Stomach (tissue), 9 donors: ENCODE data around the gene OTOG. TPM values are rescaled to one million over a fixed set of nuclear protein-coding genes. Genes with fewer than 3 reads are reported as not detected.

Experiments used
- DNase-seq, 2 donors: peaks; one replicate each; pipeline versions ENCODE4 v3.0.0 to v3.0.0-alpha.2; 2013 to 2019
- H3K27ac ChIP-seq, 5 donors: fragments of 200-600 bp in 4 of 5; sonication (generic) in 4 of 5; one replicate each; pipeline ENCODE4 v1.5.1; 2013 to 2019; ENCODE audit warnings: mild to moderate bottlenecking in 1 of 5, moderate library complexity in 1 of 5
- H3K27me3 ChIP-seq, 3 donors: fragments of 200-600 bp; sonication (generic); one replicate each; pipeline ENCODE4 v1.5.1; 2017 to 2019; ENCODE audit warnings: mixed run types in 1 of 3
- H3K36me3 ChIP-seq, 4 donors: fragments of 200-600 bp; sonication (generic); 1 replicate in 3 of 4; 2 replicates in 1 of 4; pipeline ENCODE4 v1.5.1; 2016 to 2019
- H3K4me1 ChIP-seq, 4 donors: fragments of 200-600 bp; sonication (generic); one replicate each; pipeline ENCODE4 v1.5.1; 2016 to 2019
- H3K4me3 ChIP-seq, 4 donors: fragments of 200-600 bp; sonication (generic) in 3 of 4; one replicate each; pipeline ENCODE4 v1.5.1; 2016 to 2019; ENCODE audit warnings: mild to moderate bottlenecking in 1 of 4
- H3K9me3 ChIP-seq, 4 donors: fragments of 200-600 bp; sonication (generic); one replicate each; pipeline ENCODE4 v1.5.1; 2016 to 2019
- CTCF ChIP-seq, 7 experiments: fragments of 450-650 bp in 4 of 7; fragments of 200-600 bp in 3 of 7; sonication (generic) in 3 of 7; IDR thresholded peaks; one replicate each; pipeline ENCODE4 v1.5.1; 2016 to 2019; ENCODE audit warnings: antibody characterized with exemption in 7 of 7, control low read depth in 2 of 7, mild to moderate bottlenecking in 1 of 7
- EP300 ChIP-seq: sonication (generic); formaldehyde crosslinking; IDR thresholded peaks from one replicate; pipeline ENCODE4 v1.6.1; 2017; ENCODE audit warnings: antibody characterized with exemption
- POLR2A ChIP-seq, 4 donors: fragments of 450-650 bp; IDR thresholded peaks; one replicate each; pipeline ENCODE4 v1.6.1; 2016; ENCODE audit warnings: antibody characterized with exemption in 4 of 4, control low read depth in 2 of 4, mild to moderate bottlenecking in 1 of 4, moderate library complexity in 1 of 4
- POLR2AphosphoS5 ChIP-seq, 3 donors: sonication (generic); formaldehyde crosslinking; IDR thresholded peaks; one replicate each; pipeline ENCODE4 v1.6.1; 2016; ENCODE audit warnings: antibody characterized with exemption in 3 of 3
- WGBS, 5 donors: extraction: QIAGEN DNeasy Blood & Tissue Kit in 3 of 5; methylation state at CpG; one replicate each; pipeline versions ENCODE4 v1.1.5 to v1.1.7; 2013 to 2018; 5-methylcytosine and 5-hydroxymethylcytosine counted together
- intact Hi-C: fragments of 100-400 bp; cut with DNase I; formaldehyde crosslinking; loops from one replicate; pipeline ENCODE4 v1.15.1; 2023; ENCODE audit warnings: low total_unique reads
- polyA plus RNA-seq, 3 donors: library from polyadenylated mRNA; stranded (reverse); fragments of 200-250 nt; gene quantifications; one replicate each; pipeline ENCODE4 v1.2.3, GENCODE V29; 2013
- total RNA-seq, 5 donors: library from RNA; depleted of rRNA; stranded (reverse); fragments of >200 nt; gene quantifications; one replicate each; pipeline versions ENCODE4 v1.1.0 to v1.2.3, GENCODE V29; 2014 to 2016
- donor health status: healthy with polysubstance abuse.
- donor health status: Bipolar disorder and iron deficiency.
- donor health status: healthy.

The OTOG gene
- total and polyA plus RNA-seq, 8 donors, result not detected

GRCh38 chr11:17515443-17516176, 31.4 kb upstream of the OTOG start:
- Histone ChIP-seq H3K4me1 (no peaks in the 10 kb centered on the region), H3K4me3 (no peak overlapping the region), H3K36me3 (peaks cover 0 to 8% (median 3%) of the 10 kb centered on the region in 4 donors), H3K27ac (no peak overlapping the region), H3K27me3 (peaks cover 0 to 13% (median 0%) of the 10 kb centered on the region in 3 donors), H3K9me3 (no peaks in the 10 kb centered on the region)
- DNase-seq, result no peak
- no peak for TF ChIP-seq POLR2AphosphoS5 (IDR thresholded peaks at IDR 0.05)
- no peak for TF ChIP-seq POLR2A (IDR thresholded peaks at IDR 0.05)
- no peak for TF ChIP-seq CTCF (IDR thresholded peaks at IDR 0.05)
- TF ChIP-seq EP300, result no peak
- WGBS, 5 donors, result 56 to 69% (median 59%) methylated on average over 5 of the region's 5 CpGs
- intact Hi-C loops, result no loop called here

GRCh38 chr11:17516551-17517150, 30.4 kb upstream of the OTOG start:
- DNase-seq, result no peak
- 82 to 93% (median 90%) methylated on average over 7 of the region's 7 CpGs for WGBS, 5 donors
- Histone ChIP-seq H3K36me3 (peaks cover 0 to 12% (median 4%) of the 10 kb centered on the region in 4 donors), H3K4me1 (no peaks in the 10 kb centered on the region), H3K27me3 (peaks cover 0 to 14% (median 0%) of the 10 kb centered on the region in 3 donors), H3K27ac (no peak overlapping the region), H3K4me3 (no peak overlapping the region), H3K9me3 (no peaks in the 10 kb centered on the region)
- no peak for TF ChIP-seq POLR2A (IDR thresholded peaks at IDR 0.05)
- no peak for TF ChIP-seq EP300
- TF ChIP-seq CTCF (IDR thresholded peaks at IDR 0.05), result no peak
- no peak for TF ChIP-seq POLR2AphosphoS5 (IDR thresholded peaks at IDR 0.05)
- intact Hi-C loops, result no loop called here

GRCh38 chr11:17517186-17517585, 29.9 kb upstream of the OTOG start:
- Histone ChIP-seq H3K27me3 (peaks cover 0 to 14% (median 0%) of the 10 kb centered on the region in 3 donors), H3K4me3 (no peak overlapping the region), H3K27ac (no peak overlapping the region), H3K36me3 (peaks cover 0 to 13% (median 4%) of the 10 kb centered on the region in 4 donors), H3K9me3 (no peaks in the 10 kb centered on the region), H3K4me1 (no peaks in the 10 kb centered on the region)
- no peak for DNase-seq
- TF ChIP-seq CTCF (IDR thresholded peaks at IDR 0.05) (no peak), POLR2A (IDR thresholded peaks at IDR 0.05) (no peak), POLR2AphosphoS5 (IDR thresholded peaks at IDR 0.05) (no peak), EP300 (no peak)
- WGBS, 5 donors, result 90 to 93% (median 92%) methylated on average over 10 of the region's 10 CpGs
- intact Hi-C loops, result no loop called here

- intact Hi-C loops, result no loop called here
- WGBS, 5 donors, result 77 to 93% (median 86%) methylated on average over 2 of the region's 2 CpGs
Measured at GRCh38 chr11:17518366-17518765, 28.7 kb upstream of the OTOG start.

More at GRCh38 chr11:17518366-17518765, 28.7 kb upstream of the OTOG start:
- no peak overlapping the region for H3K4me3 ChIP-seq
- peaks cover 0 to 19% (median 10%) of the 10 kb centered on the region in 4 donors for H3K36me3 ChIP-seq
- no peak overlapping the region for H3K27ac ChIP-seq
- H3K4me1 ChIP-seq, result no peaks in the 10 kb centered on the region
- DNase-seq, result no peak
- no peaks in the 10 kb centered on the region for H3K9me3 ChIP-seq
- peaks cover 0 to 10% (median 0%) of the 10 kb centered on the region in 3 donors for H3K27me3 ChIP-seq
- no peak for TF ChIP-seq POLR2A (IDR thresholded peaks at IDR 0.05)
- TF ChIP-seq POLR2AphosphoS5 (IDR thresholded peaks at IDR 0.05), result no peak
- TF ChIP-seq EP300, result no peak
- no peak for TF ChIP-seq CTCF (IDR thresholded peaks at IDR 0.05)
